ENCODE data around the gene IFNGR1.

DNA sequence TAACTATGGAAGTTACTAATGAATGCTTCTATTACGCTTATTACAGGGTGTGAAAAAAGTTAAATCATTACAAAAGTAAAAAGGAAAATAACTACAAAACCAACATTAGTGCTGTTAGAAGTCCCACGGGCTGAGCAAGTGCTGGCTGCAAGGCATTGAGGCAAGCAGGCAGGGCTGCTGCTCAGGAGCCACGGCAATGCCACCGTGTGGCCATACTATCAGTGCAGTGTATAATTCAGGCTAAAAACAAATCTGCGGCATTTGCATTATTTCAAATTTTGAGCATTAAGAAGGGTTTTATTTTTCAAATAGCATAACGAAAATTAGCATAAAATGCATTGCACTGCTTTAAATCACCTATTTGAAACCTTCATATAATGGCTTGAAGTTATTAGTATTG lies 17.1 kb downstream of the IFNGR1 start:
- no peak for TF ChIP-seq POLR2A (IDR thresholded peaks at IDR 0.05)
- TF ChIP-seq, protein P1, sequence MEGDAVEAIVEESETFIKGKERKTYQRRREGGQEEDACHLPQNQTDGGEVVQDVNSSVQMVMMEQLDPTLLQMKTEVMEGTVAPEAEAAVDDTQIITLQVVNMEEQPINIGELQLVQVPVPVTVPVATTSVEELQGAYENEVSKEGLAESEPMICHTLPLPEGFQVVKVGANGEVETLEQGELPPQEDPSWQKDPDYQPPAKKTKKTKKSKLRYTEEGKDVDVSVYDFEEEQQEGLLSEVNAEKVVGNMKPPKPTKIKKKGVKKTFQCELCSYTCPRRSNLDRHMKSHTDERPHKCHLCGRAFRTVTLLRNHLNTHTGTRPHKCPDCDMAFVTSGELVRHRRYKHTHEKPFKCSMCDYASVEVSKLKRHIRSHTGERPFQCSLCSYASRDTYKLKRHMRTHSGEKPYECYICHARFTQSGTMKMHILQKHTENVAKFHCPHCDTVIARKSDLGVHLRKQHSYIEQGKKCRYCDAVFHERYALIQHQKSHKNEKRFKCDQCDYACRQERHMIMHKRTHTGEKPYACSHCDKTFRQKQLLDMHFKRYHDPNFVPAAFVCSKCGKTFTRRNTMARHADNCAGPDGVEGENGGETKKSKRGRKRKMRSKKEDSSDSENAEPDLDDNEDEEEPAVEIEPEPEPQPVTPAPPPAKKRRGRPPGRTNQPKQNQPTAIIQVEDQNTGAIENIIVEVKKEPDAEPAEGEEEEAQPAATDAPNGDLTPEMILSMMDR (IDR thresholded peaks at IDR 0.05), result no peak

All from uterus (tissue), 2 donors.